NCI-H1436 treated with DMSO at 0.1 percent for 48 hours (cell line): ENCODE data around the gene GAREM1.

Source experiments
- DNase-seq: peaks from one replicate; lab custom pipeline; 2025; lab: John Stamatoyannopoulos, UW

Gene GAREM1

DNA sequence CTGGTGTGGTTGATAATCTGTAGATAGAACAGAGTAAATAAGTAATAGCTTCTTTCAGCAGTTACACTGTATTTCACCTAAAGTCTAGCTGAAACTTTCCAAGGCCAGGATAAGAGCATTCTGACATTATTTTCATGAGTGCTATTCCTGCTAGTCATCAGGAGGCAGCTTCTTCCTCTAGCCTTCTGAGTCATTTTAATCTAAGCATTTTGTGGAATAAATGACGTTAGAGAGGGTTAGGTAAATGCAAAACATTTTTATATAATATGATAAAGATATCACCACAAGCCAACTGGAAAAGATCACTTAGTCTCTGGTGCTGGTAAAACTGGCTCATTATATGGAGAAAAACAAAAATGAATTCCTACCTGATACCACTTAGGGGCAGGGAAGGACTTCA, 142.3 kb downstream of the GAREM1 start:
- no peak for DNase-seq

DNA sequence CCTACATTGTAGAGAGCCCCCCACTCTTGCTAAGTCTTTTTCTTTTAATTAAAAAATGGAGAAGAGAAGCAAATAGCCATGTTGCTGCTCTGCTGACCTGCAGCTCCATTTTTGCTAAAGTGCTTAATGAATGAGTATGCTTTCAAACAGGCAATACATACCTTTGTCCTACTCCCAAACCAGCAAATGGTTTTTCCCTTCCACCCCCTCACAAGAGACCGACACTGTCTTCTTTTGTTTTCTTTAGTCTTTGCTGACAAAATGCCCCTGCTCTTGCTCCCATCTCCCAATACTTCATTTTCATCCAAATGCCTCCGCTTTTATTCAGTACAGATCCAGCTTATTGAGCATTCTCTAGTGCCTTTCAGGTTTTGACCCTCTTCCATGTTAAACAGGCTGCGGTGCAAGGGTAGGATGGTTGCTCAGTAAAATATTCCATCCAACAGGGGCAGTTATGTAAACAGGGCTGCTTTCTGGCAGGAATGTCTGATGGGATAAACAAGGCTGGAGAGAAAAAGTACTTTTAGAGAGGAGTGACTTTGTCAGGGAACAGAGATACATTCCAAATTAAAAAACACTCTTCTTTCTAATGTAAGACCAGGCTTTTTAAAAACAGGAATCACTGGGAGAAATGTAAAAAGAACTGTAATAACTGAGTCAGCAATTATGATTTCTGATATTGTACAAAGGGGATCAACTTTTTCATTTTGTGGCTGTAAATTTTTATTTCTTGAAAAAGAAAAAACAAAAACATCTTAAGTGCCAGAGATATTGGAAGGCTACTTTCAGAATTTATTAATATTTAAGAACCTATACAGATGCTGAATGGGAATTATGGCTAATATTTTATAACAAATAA, 144.0 kb downstream of the GAREM1 start:
- no peak for DNase-seq

GRCh38 chr18:32324181-32324580, 146.5 kb downstream of the GAREM1 start:
- no peak for DNase-seq

DNA sequence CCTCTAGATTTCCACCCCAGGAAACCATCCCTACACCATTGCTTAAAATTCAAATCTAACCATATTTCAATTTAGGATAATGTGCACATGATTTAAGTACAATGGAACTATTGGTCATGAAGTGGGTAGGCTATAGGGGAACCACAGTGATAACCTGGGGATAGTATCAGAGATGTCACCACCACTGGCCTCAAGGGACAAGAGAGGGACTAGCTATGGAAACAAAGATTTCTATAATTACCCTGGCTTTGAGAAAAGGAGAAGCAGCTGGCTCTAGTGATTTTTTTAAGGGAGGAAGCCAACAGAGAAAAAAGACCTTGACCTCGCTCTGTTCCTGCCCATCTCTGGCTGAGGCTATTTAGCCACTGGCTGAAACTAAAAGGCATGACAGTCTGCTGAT, 148.9 kb downstream of the GAREM1 start:
- no peak for DNase-seq

DNA sequence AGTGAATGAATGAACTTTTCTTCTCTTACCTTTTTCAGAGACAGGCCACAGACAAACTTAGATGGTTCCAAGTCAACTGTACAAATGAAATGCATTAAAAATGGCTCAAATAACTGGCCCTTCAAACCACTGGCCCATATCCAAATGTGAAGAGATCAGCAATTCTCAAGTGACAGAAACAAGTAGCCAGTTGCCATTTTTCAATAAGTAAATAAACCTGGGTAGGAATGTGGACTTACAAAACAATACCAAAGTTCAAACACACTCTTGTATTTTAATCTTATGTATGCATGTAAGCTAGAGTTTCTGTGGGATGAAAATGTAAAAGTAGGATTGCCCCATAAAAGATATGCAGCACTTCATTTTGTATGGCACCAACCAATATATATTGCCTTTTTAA, 151.6 kb downstream of the GAREM1 start:
- DNase-seq, result no peak

- no peak for DNase-seq
Measured at GRCh38 chr18:32318581-32318980, 152.1 kb downstream of the GAREM1 start.

GRCh38 chr18:32317651-32318050, 153.0 kb downstream of the GAREM1 start:
- no peak for DNase-seq

- no peak for DNase-seq
Measured at GRCh38 chr18:32315881-32316280, 154.8 kb downstream of the GAREM1 start.

DNA sequence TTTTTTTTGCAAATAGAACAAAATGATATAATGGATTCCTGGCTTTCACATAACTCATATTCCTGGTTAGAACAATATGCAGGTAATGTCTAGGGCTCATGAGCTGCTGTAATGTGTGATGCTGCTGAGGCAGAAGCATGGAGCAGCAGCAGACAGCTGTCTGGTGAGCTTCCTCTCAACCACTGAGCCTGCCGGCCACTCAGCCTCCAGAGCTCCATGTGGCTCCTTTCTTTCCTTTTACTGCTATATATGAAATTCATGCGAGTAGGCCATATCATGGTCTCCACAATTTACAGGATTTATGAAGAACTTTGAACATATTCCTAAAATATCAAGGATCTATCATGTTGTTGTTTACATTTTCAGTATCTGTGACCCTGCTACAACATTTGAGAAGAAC, 159.9 kb downstream of the GAREM1 start:
- DNase-seq, result no peak

GRCh38 chr18:32310101-32310500, 160.6 kb downstream of the GAREM1 start:
- DNase-seq, result no peak

GRCh38 chr18:32308493-32309120, 162.1 kb downstream of the GAREM1 start:
- no peak for DNase-seq

DNA sequence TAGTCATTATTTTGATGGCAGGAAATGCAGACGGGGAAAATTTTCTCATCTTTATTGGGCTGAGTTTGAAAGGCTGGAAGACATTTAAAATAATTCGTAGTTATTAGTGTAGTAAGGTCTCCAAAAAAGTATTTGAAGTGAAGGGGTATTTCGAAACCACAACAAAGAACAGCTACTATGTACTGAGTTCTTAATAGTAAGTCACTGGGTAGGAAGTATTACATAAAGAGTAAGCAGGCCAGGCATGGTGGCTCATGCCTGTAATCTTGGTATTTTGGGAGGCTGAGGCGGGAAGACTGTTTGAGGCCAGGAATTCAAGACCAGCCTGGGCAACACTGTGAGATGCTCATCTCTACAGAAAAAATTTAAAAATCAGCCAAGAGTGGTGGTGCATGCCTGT, 167.3 kb downstream of the GAREM1 start:
- no peak for DNase-seq

- no peak for DNase-seq
Measured at GRCh38 chr18:32302806-32303205, 167.9 kb downstream of the GAREM1 start.

- DNase-seq, result no peak
Measured at GRCh38 chr18:32301976-32302743, 168.5 kb downstream of the GAREM1 start.

GRCh38 chr18:32301361-32301760, 169.3 kb downstream of the GAREM1 start:
- no peak for DNase-seq

- no peak for DNase-seq
Measured at GRCh38 chr18:32300914-32301313, 169.8 kb downstream of the GAREM1 start.

DNA sequence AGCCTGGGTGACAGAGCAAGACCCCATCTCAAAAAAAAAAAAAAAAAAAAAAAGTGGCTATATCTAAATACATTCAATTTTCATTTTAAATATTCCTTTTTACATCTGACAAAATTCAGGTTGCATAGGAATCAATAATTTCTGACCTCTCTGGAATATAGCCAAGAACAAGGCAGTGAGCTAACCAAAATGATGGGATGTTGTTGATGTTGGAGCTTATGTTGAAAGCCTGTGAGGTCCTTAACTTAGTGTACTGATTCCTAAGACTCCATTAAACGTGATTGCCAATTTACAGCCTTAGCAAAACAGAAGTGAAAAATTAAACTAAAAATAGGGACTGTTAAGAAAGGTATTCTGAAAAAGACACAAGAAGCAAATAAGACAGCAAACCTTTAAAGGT, 171.2 kb downstream of the GAREM1 start:
- DNase-seq, result no peak

GRCh38 chr18:32298171-32298667, 172.5 kb downstream of the GAREM1 start:
- DNase-seq, result no peak

- DNase-seq, result no peak
Measured at GRCh38 chr18:32297579-32298170, 173.0 kb downstream of the GAREM1 start.

DNA sequence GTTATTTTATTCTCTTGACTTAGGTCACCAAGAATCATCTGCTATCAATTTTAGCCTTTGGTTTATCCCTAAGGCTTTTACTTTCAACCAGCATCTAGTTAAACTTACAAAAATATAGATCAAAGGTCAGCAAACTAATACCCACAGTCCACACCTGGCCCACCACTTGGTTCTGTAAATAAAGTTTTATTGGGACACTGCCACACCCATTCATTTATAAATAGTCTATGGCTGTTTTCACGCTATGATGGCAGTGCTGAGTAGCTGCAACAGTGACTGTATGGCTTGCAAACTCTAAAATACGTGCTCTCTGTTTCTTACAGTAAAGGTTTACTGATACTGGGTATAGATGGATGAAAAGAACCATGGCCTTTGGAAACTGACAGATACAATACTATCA, 173.8 kb downstream of the GAREM1 start:
- DNase-seq, result no peak

DNA sequence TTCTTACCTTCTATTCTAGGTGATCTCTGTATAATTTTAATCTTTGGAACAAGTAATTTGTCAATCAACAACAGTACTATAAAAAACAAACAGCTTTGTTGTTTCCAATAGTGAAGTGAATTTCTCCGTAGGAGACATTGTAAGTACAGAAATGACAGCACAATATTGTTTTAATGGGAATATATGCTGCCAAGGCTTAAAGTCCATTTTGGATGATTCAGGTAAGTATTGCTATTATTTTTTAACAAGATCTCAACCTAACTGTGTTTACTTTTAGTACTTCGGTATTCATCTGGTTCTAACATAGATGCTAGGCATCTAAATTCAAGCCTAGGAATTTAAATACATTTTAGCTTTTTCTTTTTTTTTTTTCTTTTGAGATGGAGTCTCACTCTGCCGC, 175.1 kb downstream of the GAREM1 start:
- no peak for DNase-seq

DNA sequence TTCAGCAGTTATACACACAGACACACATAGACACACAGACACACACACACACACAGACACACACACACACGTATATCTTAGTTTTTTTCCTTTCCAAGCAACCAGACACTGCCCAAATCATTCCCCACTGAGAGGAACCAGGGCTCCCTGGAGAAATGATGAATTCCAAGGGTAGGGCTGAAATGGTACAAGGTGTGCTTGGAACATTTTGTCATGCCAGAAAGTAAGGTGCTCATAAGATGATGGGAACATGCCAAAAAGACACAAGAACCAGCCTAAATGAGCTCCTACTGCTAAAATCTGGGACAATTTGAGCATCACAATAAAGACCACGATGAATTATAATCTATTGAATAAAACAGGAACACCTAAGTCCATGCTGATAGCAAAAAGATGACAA, 177.6 kb downstream of the GAREM1 start:
- no peak for DNase-seq
